Left hindlimb (tissue), 1 donor: Measurements from ENCODE around the gene BLVRB.
"Not testable (repeated sequence)": the region's sequence is repeated elsewhere in the genome, so short reads cannot be mapped to it uniquely, and the experiment has no call there.

ENCODE experiments used
- DNase-seq: peaks from one replicate; pipeline ENCODE4 v3.0.0-alpha.2; 2018

BLVRB gene

GRCh38 chr19:40446263-40446784 lies 19.2 kb downstream of the BLVRB start:
- DNase-seq: no peak

DNA sequence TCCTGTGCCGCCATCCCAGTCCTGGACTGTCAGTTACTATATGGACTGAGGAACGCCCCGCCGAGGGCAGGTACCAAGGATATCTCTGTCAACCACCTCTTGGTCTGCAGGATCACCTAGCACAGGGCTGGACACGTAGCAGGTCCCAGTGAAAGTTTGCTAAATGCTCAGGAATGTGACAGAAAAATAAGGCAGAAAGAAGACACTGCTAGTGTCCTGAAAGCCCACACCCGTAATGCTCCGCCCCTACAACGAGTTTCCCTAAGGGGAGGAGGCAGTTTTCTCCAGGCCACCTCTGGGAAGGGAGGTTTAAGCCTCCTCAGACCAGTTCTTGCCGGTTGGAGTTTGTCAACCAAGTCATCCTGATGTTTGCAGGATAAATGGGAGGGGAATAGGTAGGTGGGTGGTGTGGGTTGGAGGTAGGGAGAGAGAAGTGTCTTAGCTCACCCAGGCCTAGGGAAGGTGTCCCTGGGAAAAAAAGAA lies 19.7 kb downstream of the BLVRB start:
- no peak for DNase-seq

- DNase-seq: no peak
Measured at GRCh38 chr19:40444825-40445312, 20.7 kb downstream of the BLVRB start.

GRCh38 chr19:40444000-40444824 lies 21.3 kb downstream of the BLVRB start, which contains the start of gene SERTAD3:
Gene SERTAD3, minus strand, starts transcription at chr19:40444335. Its CDS starts 2,255 bp downstream, at chr19:40442080.
- DNase-seq: peak; percentile 98

- peak; percentile 100 for DNase-seq
Measured at GRCh38 chr19:40443131-40443999, 22.2 kb downstream of the BLVRB start.

DNA sequence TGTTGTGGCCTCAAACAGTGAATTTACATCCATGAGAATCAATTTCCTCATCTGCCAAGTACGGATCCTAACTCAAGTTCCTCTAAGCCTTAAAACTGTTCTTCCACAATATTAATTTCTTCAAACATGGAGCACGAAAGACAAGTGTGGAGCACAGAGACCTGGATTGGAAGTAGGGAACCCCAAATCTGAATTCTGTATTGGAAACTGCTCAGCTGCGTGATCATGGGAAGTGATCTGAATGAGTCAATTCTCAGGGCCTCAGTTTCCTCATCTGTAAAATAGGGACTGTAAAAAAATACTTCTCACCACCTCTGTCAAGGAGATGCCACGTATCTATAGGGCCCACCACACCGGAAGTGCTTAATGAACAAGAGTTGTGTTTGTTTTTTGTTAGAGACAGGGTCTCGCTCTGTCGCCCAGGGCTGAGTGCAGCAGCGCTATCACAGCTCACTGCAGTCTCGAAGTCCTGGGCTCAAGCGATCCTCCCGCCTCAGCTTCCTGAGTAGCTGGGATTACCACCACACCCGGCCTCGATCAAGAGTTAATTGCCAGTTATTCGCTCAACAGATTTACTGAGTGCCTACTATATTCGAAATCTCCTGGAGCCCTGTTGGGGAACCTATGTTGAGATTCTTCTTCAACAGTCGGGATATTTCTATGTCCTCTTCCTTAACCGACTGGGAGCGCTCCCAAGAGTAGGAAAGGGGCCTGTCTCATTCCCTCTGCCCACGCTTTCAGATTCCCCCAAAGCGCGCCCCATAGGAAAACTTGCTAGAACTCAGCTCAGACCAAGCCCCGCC lies 23.0 kb downstream of the BLVRB start:
- DNase-seq: no peak

DNA sequence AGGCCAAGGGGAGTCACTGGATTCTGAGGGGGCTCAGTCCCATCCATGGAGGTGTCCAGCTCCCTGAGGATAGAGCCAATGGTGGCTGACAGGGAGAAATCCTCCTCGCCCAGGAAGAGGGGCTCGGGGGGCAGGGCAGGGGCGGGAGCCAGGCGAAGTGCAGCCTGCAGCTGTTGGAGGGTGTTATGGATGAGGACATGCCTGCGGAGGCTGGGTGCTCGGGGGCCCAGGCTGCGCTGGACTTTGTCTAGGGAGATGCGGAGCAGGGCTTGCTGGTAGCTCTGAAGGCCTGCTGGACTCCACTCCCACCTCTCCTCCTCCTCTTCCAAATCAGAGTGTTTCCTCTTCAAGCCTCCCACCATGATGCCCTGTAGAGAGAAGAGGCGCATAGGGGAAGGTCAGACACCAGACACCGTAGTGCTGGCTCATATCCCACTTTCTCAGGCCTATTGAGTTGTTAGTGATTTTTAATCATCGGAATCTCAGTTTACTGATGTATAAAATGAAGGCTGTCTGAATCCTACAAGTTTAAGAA lies 23.8 kb downstream of the BLVRB start:
- DNase-seq: no peak

- no peak for DNase-seq
Measured at GRCh38 chr19:40438284-40438683, 27.3 kb downstream of the BLVRB start.

- peak; percentile 95 for DNase-seq
Measured at GRCh38 chr19:40433391-40434216, 31.9 kb downstream of the BLVRB start.

GRCh38 chr19:40432760-40433159 lies 32.8 kb downstream of the BLVRB start:
- DNase-seq: not testable (repeated sequence)

DNA sequence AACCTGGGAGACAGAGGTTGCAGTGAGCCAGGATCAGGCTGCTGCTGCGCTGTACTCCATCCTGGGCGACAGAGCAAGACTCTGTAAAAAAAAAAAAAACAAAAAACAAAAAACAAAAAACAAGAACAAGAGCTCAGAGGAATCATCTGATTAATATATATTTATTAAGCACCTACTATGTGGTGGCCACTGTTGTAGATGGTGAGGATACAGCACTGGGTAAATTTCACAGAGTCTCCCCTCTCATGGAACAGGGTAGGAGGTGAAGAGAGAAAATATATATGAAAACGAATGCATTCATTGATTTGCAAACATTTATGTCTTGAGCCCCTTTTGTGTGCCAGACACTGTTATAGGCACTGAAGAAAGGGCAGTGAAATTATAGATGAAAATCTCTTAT lies 33.8 kb downstream of the BLVRB start:
- no peak for DNase-seq

DNA sequence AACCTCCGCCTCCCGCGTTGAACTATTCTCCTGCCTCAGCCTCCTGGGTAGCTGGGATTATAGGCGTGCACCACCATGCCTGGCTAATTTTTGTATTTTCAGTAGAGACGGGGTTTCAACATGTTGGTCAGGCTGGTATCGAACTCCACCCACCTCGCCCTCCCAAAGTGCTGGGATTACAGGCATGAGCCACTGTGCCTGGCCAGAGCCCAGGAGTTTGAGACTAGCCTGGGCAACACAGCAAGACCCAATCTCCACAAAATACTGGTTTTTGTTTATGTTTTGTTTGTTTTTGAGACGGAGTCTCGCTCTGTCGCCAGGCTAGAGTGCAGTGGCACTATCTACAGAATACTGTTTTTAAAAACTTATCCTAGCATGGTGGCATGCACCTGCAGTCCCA lies 35.3 kb downstream of the BLVRB start:
- DNase-seq: not testable (repeated sequence)

DNA sequence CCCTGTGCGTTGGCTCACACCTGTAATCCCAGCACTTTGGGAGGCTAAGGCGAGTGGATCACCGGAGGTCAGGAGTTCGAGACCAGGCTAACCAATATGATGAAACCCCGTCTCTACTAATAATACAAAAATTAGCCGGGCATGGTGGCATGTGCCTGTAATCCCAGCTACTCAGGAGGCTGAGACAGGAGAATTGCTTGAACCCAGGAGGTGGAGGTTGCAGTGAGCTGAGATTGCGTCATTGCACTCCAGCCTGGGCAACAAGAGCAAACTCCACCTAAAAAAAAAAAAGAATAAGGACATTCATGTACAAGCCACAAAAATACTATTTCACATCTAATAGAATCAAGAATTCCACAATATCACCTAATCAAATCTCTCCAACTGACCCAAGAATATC lies 37.3 kb downstream of the BLVRB start:
- DNase-seq: not testable (repeated sequence)

DNA sequence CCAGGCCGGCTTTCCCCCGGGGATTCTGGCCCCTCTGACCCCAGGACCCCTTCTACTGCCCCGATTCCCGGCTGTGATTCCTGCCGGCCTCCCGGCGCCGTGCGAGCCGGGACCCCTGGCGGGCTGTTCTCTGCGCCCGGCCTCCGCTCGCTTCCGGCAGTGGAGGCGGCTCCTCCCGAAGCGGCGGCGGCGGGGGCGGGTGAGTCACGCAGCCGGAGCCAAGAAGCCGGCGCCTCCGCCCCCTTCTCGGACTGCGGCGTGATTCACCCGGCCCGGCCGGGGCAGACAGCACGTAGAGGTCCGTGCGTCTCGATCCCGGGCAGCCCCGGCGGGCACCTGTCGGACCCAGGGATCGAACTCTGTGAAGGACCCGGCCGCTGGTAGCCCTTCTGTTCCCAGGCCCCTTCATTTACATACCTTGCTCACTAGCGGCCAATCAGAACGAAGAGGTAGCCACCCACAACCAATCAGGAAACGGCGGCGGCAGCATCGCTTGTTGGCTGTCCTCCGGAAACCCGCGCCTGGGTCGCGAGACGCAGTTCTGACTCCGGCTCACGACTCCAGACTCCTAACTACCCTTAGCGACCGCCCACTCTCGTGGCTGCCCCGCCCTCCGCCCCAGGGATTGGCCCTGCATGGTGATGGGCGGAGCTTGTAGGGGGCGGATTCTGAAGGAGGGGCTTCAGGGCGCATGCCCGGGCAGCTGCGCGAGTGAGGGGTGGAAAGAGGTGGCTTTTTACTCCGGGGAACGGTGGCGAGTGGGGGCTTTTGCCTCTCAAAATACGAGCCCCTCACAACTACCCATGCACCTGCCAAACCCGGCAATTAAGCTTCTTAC lies 39.9 kb downstream of the BLVRB start, which contains the start of gene SERTAD1:
Gene SERTAD1, minus strand, starts transcription at position 543 of the 838 bp plus-strand sequence. CDS start 2,446 bp downstream, outside the sequence.
- peak; percentile 100 for DNase-seq

DNA sequence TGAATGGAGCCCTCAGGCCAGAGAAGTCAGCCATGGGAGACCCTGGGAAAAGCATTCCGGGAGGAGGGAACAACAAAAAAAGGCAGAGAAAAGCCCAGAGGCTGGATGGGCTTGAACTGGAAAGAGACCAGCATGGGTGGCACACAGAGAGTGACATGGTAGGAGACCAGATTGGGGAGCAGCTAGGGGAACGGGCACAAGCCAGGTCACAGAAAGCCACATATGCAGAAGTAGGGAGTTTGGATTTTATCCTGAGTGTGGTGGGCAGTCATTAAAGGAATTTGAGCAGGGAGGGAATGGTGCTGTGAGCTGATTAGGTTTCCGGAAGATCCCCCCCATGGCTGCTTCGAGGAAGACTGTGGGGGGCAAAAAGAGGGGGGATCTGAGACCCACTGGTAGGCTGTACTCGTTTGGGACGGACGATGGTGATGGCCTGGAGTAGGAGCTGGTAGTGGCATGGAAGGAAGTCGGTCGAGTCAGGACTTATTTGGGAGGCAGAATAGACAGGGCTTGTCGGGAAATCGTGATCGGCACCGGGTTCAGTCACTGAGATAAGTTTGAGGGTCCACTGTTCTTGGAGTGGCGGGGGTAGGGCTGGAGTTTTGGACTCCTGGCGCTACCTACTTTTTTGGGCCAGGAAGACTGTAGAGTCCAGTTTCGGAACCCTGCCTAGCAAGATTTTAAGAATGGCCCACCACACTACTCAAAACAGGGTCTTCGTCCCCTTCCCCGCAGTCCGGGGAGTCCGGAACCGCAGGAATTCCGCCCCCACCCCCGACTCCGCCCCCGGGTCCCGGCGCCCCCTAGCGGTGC lies 40.7 kb downstream of the BLVRB start:
- no peak for DNase-seq

DNA sequence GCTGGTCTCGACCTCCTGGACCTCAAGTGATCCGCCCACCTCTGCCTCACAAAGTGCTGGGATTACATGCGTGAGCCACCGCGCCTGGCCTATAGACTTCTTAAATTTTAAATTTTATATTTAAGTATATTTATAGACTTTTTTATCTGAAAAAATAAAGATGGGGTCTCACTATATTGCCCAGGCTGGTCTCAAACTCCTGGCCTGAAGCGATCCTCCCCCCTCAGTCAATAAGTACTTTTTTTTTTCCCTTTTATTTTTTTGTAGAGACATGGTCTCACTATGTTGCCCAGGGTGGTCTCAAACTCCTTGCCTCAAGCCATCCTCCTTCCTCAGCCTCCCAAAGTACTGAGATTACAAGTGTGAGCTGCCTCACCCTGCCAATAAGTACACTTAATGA lies 41.6 kb downstream of the BLVRB start:
- DNase-seq: no peak

- no peak for DNase-seq
Measured at GRCh38 chr19:40422748-40423566, 42.6 kb downstream of the BLVRB start.
